ENCODE data around the gene AGAP3. TPM values are rescaled to one million over a fixed set of nuclear protein-coding genes. Genes with fewer than 3 reads are reported as not detected.

The AGAP3 gene
- total RNA-seq, 2 experiments from 2014 or later = 20.6 to 22.0 TPM

DNA sequence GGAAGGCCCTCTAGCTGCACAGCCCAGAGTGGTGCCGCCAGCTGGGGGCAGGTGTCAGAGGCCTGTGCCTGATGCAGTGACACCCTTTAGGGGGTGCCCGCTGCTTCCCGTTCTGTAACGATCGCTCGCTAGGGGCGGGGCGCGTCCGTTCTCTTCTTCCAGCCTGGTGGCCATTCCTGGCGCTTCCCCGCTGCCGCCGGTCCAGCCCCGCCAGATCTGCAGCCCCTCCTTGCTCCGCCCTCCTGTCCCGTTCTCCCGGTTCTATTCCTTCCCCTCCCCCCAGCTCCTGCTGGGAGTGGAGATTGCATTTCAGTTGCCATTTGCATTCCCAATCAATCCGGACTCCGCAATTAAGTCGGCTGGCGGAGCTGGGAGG is 39.2 kb downstream of the AGAP3 start:
- ATAC-seq (no peak), DNase-seq (no peak)
- ChIA-PET POLR2A (no interaction called here), CTCF (interaction anchor here (1.0 to 1.1 kb wide), 2 partner anchors 11 to 44 kb away, joined by 3 to 4 read pairs; no protein-coding TSS in a partner anchor)
- Mint-ChIP-seq H3K27ac (no peak overlapping the region), H3K27me3 (no peaks in the 10 kb centered on the region), H3K4me3 (no peak overlapping the region), H3K4me1 (ENCODE audit: low read depth) (no peaks in the 10 kb centered on the region), H3K36me3 (ENCODE audit: low read depth) (peaks cover 5% of the 10 kb centered on the region), H3K9me3 (no peaks in the 10 kb centered on the region)
- intact Hi-C loops (cut with micrococcal nuclease) = no loop called here
- no peak for TF ChIP-seq CTCF (IDR thresholded peaks at IDR 0.05)

- intact Hi-C loops (cut with micrococcal nuclease) = no loop called here
- Mint-ChIP-seq H3K36me3 (ENCODE audit: low read depth) (peaks cover 5% of the 10 kb centered on the region), H3K4me1 (ENCODE audit: low read depth) (no peaks in the 10 kb centered on the region), H3K9me3 (no peaks in the 10 kb centered on the region), H3K27ac (no peak overlapping the region), H3K27me3 (no peaks in the 10 kb centered on the region), H3K4me3 (no peak overlapping the region)
- ChIA-PET POLR2A (no interaction called here), CTCF (interaction anchor here (1.0 to 1.5 kb wide), 3 partner anchors 12 to 118 kb away, joined by 3 to 4 read pairs (median 3); no protein-coding TSS in a partner anchor)
- TF ChIP-seq CTCF (IDR thresholded peaks at IDR 0.05) = no peak
- no peak for ATAC-seq
- DNase-seq = no peak
Measured at GRCh38 chr7:151125846-151126481, 39.7 kb downstream of the AGAP3 start.

DNA sequence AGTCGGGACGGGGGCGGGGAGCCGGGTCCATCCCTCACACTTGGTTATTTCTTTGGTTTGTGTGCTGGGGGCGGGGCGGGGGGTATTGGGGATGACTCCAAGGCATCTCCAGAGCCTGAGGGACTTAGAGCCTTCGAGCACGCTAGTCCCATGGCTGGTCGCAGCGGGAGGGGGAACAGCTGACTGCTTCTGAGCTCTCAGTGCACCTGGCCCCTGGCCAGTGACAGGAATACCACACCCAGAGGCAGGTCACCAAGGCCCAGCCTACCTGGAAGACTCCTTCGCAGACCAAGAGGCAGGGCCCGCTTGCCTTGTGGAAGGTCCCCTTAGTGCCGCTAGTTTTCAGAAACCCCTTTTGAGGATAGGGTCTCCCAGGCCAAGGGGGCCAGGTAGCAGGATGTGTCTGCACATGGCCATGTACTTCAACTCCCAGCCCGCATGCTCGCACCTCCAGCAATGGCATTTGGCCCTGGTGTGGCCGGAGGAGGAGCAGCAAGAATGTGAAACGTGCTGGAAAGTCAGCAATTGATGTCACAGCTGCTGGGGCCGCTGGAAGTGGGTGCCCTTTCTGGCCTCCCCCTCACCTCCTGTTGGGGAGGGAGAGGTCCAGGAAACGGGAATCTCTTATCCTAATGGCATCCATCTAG is 40.3 kb downstream of the AGAP3 start:
- intact Hi-C loops (cut with micrococcal nuclease) = no loop called here
- no peak for DNase-seq
- Mint-ChIP-seq H3K4me1 (ENCODE audit: low read depth) (no peaks in the 10 kb centered on the region), H3K36me3 (ENCODE audit: low read depth) (peaks cover 5% of the 10 kb centered on the region), H3K27me3 (no peaks in the 10 kb centered on the region), H3K4me3 (no peak overlapping the region), H3K9me3 (no peaks in the 10 kb centered on the region), H3K27ac (no peak overlapping the region)
- no peak for ATAC-seq
- CTCF ChIA-PET = interaction anchor here (1.5 to 2.4 kb wide), 2 partner anchors 40 to 117 kb away, joined by 3 to 8 read pairs; partner anchors contain the start of gene GBX1
- no peak for TF ChIP-seq CTCF (IDR thresholded peaks at IDR 0.05)
- POLR2A ChIA-PET = no interaction called here

DNA sequence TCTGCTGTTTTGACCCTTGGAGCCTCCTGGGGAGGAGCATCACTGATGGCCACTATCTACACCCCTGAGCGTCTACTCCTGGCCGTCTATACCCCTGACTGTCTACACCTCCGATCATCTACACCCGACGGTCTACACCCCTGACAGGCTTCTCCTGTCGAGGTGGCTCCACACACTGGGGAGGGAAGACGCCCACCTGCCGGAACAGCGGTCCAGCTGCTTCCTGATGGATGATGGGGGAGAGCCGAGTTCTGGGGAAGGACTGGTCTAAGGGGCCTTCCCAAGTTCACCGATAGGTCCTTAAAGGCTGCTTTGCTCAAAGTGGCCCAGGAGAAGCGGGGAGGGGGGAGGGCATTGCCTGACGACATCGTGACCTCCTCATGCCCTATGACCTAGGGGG is 41.9 kb downstream of the AGAP3 start:
- intact Hi-C loops (cut with micrococcal nuclease) = no loop called here
- Mint-ChIP-seq H3K36me3 (ENCODE audit: low read depth) (peaks cover 5% of the 10 kb centered on the region), H3K27ac (no peak overlapping the region), H3K4me3 (no peak overlapping the region), H3K9me3 (no peaks in the 10 kb centered on the region), H3K4me1 (ENCODE audit: low read depth) (no peaks in the 10 kb centered on the region), H3K27me3 (no peaks in the 10 kb centered on the region)
- DNase-seq (no peak), ATAC-seq (no peak)
- TF ChIP-seq CTCF (IDR thresholded peaks at IDR 0.05) = no peak
- ChIA-PET CTCF (interaction anchor here (0.6 to 2.4 kb wide), 2 partner anchors 39 to 165 kb away, joined by 3 to 8 read pairs; partner anchors contain the start of gene GBX1), POLR2A (interaction anchor here (0.6 kb wide), 1 partner anchor 347 kb away, joined by 4 read pairs; no protein-coding TSS in a partner anchor)

- Mint-ChIP-seq H3K36me3 (ENCODE audit: low read depth) (peaks cover 4% of the 10 kb centered on the region), H3K4me1 (ENCODE audit: low read depth) (no peaks in the 10 kb centered on the region), H3K27ac (no peak overlapping the region), H3K4me3 (no peak overlapping the region), H3K27me3 (no peaks in the 10 kb centered on the region), H3K9me3 (no peaks in the 10 kb centered on the region)
- CTCF ChIA-PET = interaction anchor here (0.6 to 2.4 kb wide), 3 partner anchors 16 to 166 kb away, joined by 3 to 8 read pairs (median 3); partner anchors contain the start of gene GBX1
- DNase-seq = no peak
- POLR2A ChIA-PET = no interaction called here
- ATAC-seq = no peak
- intact Hi-C loops (cut with micrococcal nuclease) = no loop called here
- no peak for TF ChIP-seq CTCF (IDR thresholded peaks at IDR 0.05)
Measured at GRCh38 chr7:151128716-151129115, 42.4 kb downstream of the AGAP3 start.
